PFSK-1 (cell line): ENCODE data around the gene SALL3.

ENCODE experiments used
- FOXP2 ChIP-seq: optimal IDR thresholded peaks from 2 replicates; pipeline ENCODE3; 2011; ENCODE audit warnings: borderline replicate concordance, control low read depth, inconsistent platforms; ENCODE audit not compliant: insufficient read depth; ENCODE audit errors: extremely low read length, extremely low read depth
- POLR2AphosphoS5 ChIP-seq: IDR thresholded peaks from 2 replicates; pipeline ENCODE4 v1.6.1; 2012; ENCODE audit warnings: low read depth, mild to moderate bottlenecking, control low read depth, low read length, moderate library complexity
- SIN3A ChIP-seq: IDR thresholded peaks from 2 replicates; pipeline ENCODE4 v1.6.1; 2012; ENCODE audit warnings: mild to moderate bottlenecking, low read length, moderate library complexity, borderline replicate concordance; ENCODE audit not compliant: insufficient read depth
- TAF1 ChIP-seq: IDR thresholded peaks from 2 replicates; pipeline ENCODE4 v1.6.1; 2012; ENCODE audit warnings: low read length, control low read depth, borderline replicate concordance; ENCODE audit not compliant: insufficient read depth
- TF ChIP-seq, protein P1 (sequence below), 2 experiments: IDR thresholded peaks; 2 replicates each; pipeline versions ENCODE4 v1.6.1 to v1.8.0; 2011 to 2012; ENCODE audit warnings: low read depth in 2 of 2, low read length in 2 of 2, control low read depth in 1 of 2, inconsistent platforms in 1 of 2, mild to moderate bottlenecking in 1 of 2, moderate library complexity in 1 of 2; ENCODE audit not compliant: insufficient read depth in 1 of 2

Gene SALL3

DNA sequence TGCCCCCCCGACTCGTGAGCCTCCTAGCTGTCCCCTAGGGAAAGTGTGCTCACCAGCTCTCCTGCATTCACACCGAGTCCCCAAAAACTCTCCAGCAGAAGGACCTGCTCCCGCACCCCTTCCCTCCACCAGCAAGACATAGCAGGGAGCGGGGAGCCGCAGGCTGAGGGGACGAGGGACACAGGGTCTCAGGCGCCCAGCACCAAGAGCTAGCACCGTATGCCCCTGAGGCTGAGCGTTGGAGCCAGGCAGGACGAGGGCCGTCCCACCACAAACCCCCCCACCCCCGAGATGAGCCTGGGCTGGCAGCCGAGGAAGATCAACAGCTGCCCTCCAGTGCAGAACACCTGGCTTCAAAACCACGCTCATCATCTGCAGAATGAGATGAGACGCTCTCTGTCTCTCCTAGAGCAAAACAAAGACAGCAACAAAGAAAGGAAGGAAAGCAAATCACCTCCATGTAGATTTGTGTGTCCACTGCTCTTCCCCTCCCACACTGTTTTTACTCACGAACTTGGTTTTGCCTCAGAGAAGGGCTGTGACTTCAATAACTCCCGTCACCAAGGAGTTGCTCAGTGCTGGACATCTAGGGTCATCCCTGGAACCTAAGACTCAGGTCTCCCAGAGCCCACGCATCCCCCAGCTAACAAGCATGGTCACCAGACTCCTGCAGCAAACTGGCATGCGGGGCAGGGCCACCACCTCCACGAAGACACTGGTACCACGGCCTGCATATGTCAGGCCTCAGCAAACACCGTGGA is 39.7 kb upstream of the SALL3 start:
- TF ChIP-seq TAF1 (no peak), POLR2AphosphoS5 (no peak), FOXP2 (no peak), SIN3A (no peak)
- TF ChIP-seq, protein P1, sequence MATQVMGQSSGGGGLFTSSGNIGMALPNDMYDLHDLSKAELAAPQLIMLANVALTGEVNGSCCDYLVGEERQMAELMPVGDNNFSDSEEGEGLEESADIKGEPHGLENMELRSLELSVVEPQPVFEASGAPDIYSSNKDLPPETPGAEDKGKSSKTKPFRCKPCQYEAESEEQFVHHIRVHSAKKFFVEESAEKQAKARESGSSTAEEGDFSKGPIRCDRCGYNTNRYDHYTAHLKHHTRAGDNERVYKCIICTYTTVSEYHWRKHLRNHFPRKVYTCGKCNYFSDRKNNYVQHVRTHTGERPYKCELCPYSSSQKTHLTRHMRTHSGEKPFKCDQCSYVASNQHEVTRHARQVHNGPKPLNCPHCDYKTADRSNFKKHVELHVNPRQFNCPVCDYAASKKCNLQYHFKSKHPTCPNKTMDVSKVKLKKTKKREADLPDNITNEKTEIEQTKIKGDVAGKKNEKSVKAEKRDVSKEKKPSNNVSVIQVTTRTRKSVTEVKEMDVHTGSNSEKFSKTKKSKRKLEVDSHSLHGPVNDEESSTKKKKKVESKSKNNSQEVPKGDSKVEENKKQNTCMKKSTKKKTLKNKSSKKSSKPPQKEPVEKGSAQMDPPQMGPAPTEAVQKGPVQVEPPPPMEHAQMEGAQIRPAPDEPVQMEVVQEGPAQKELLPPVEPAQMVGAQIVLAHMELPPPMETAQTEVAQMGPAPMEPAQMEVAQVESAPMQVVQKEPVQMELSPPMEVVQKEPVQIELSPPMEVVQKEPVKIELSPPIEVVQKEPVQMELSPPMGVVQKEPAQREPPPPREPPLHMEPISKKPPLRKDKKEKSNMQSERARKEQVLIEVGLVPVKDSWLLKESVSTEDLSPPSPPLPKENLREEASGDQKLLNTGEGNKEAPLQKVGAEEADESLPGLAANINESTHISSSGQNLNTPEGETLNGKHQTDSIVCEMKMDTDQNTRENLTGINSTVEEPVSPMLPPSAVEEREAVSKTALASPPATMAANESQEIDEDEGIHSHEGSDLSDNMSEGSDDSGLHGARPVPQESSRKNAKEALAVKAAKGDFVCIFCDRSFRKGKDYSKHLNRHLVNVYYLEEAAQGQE (IDR thresholded peaks at IDR 0.05; ENCODE audit: insufficient read depth in 1 of 2, low read depth in 2 of 2, low read length in 2 of 2) = no peak

DNA sequence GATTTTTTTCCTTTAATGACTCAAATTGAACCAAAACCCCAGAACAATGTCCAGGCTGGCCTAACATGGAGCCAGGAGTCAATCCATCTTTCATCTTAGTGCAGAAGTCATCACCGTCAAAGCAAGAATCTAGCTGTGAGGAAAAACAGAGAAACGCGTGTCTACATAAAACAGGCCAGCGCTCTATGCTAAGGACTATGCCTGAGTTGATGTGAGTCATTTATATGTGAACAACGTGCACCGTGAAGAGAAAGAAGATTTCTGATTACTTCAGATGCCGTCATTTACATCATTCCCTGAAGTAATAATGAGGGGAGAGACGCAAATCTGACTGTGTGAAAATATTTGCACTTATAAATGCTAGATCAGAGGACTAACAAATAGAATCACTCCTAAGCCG is 34.0 kb upstream of the SALL3 start:
- TF ChIP-seq TAF1 = no peak
- TF ChIP-seq, protein P1 (IDR thresholded peaks at IDR 0.05; ENCODE audit: insufficient read depth in 1 of 2, low read depth in 2 of 2, low read length in 2 of 2) = no peak
- TF ChIP-seq SIN3A = no peak
- no peak for TF ChIP-seq FOXP2
- TF ChIP-seq POLR2AphosphoS5 = no peak

DNA sequence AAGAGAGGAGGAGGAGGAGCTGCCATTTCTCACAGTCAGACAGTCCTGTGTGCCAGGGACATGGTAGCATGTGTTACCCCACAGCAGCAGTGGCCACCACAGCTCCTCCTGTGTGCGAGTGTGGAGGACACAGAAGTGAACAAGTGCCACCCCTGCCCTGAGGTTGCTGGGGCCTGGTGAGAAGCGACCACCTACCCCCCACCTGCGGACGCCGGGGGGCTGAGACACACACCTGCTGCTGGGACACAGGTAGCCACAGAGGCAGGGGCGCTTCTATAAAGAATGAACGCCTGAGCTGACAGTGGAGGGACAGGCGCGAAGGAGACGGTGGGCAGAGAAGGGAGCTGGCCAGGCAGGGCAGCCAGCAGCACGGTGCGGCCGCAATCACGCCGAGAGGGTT is 32.3 kb upstream of the SALL3 start:
- TF ChIP-seq POLR2AphosphoS5 = no peak
- TF ChIP-seq SIN3A = no peak
- TF ChIP-seq, protein P1 (IDR thresholded peaks at IDR 0.05; ENCODE audit: insufficient read depth in 1 of 2, low read depth in 2 of 2, low read length in 2 of 2) = no peak
- TF ChIP-seq FOXP2 = no peak
- TF ChIP-seq TAF1 = no peak

DNA sequence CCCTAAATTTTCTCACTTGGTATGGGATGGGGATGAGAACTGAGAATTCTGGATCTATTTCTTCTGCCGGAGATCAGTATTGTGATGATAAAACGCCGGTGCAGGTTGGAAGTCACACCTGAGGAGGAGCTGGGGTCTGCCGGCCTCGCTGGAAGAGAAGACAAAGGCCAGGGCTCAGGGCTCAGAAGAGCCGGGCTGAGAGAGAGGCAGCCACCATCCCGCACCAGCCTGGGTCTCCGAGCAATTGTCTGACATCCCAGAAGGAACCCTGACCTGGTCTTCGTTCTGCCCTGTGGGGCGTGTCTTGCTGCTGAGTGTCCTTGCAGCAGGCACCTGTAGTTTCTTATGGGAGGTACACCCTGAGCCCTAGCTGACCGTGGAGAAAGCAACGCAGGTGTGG is 31.4 kb upstream of the SALL3 start:
- TF ChIP-seq FOXP2 (no peak), SIN3A (no peak), POLR2AphosphoS5 (no peak), TAF1 (no peak)
- TF ChIP-seq, protein P1 (IDR thresholded peaks at IDR 0.05; ENCODE audit: insufficient read depth in 1 of 2, low read depth in 2 of 2, low read length in 2 of 2) = no peak
